Omental fat pad (tissue), 4 donors: ENCODE data around the gene NTN5. TPM values are rescaled to one million over a fixed set of nuclear protein-coding genes. Genes with fewer than 3 reads are reported as not detected.
A peak's percentile ranks its signal among the peaks of the same experiment; 100 is the strongest.

Experiments used
- ATAC-seq: fragments of 150-250 bp; one replicate; pipeline ENCODE4 v1.9.1; 2016; ENCODE audit warnings: mild to moderate bottlenecking, moderate library complexity; ENCODE audit not compliant: low FRiP score
- DNase-seq: peaks from one replicate; pipeline ENCODE4 v3.0.0-alpha.2; 2019; ENCODE audit warnings: low spot score
- CTCF ChIP-seq, 3 donors: fragments of 450-650 bp; IDR thresholded peaks; one replicate each; pipeline ENCODE4 v1.5.1; 2016 to 2017; ENCODE audit warnings: antibody characterized with exemption in 3 of 3, mild to moderate bottlenecking in 3 of 3, moderate library complexity in 2 of 3
- total RNA-seq, 4 donors: library from RNA; depleted of rRNA; stranded (reverse); fragments of >200 nt; gene quantifications; one replicate each; pipeline ENCODE4 v1.1.0, GENCODE V29; 2016

Gene NTN5
- total RNA-seq, 4 donors from 2014 or later, result 0.47 TPM; not detected in 3

GRCh38 chr19:48631225-48631624 is 41.6 kb downstream of the NTN5 start:
- DNase-seq, result no peak
- no peak for TF ChIP-seq CTCF (IDR thresholded peaks at IDR 0.05)
- no peak for ATAC-seq

GRCh38 chr19:48630296-48631063 is 42.3 kb downstream of the NTN5 start:
- no peak for TF ChIP-seq CTCF (IDR thresholded peaks at IDR 0.05)
- DNase-seq, result no peak
- peak; percentile 8 for ATAC-seq

- DNase-seq (no peak), ATAC-seq (no peak)
- TF ChIP-seq CTCF (IDR thresholded peaks at IDR 0.05), result no peak
Measured at GRCh38 chr19:48629599-48630295, 43.1 kb downstream of the NTN5 start.

- no peak for TF ChIP-seq CTCF (IDR thresholded peaks at IDR 0.05)
- DNase-seq (no peak), ATAC-seq (no peak)
Measured at GRCh38 chr19:48629297-48629598, 43.6 kb downstream of the NTN5 start.

- DNase-seq (no peak), ATAC-seq (no peak)
- no peak for TF ChIP-seq CTCF (IDR thresholded peaks at IDR 0.05)
Measured at GRCh38 chr19:48628486-48629296, 44.1 kb downstream of the NTN5 start.

GRCh38 chr19:48627865-48628314 is 44.9 kb downstream of the NTN5 start:
- ATAC-seq (no peak), DNase-seq (no peak)
- TF ChIP-seq CTCF (IDR thresholded peaks at IDR 0.05), result no peak
